Progenitor cell of endocrine pancreas (in vitro differentiated cells): ENCODE results near the gene TFB1M. TPM values are rescaled to one million over a fixed set of nuclear protein-coding genes. Genes with fewer than 3 reads are reported as not detected.

Experiments
- DNase-seq: peaks from one replicate; pipeline ENCODE4 v3.0.0; 2021; ENCODE audit warnings: low spot score; ENCODE audit not compliant: unreplicated experiment
- H3K27ac Mint-ChIP-seq: 2 replicates; pipeline ENCODE4 v1.8.0; 2021; ENCODE audit warnings: mild to moderate bottlenecking, moderate library complexity, mixed read lengths
- H3K27me3 Mint-ChIP-seq: 2 replicates; pipeline ENCODE4 v1.8.0; 2021; ENCODE audit warnings: mixed read lengths
- H3K36me3 Mint-ChIP-seq: 2 replicates; pipeline ENCODE4 v1.8.0; 2022; ENCODE audit warnings: mixed read lengths; ENCODE audit not compliant: insufficient read depth
- H3K4me1 Mint-ChIP-seq: 2 replicates; pipeline ENCODE4 v1.8.0; 2021; ENCODE audit warnings: low read depth, mixed read lengths
- H3K4me3 Mint-ChIP-seq: 2 replicates; pipeline ENCODE4 v1.8.0; 2021; ENCODE audit warnings: low read depth, mild to moderate bottlenecking, moderate library complexity, mixed read lengths
- H3K9me3 Mint-ChIP-seq: 2 replicates; pipeline ENCODE4 v1.8.0; 2021; ENCODE audit warnings: low read depth, mixed read lengths
- CTCF ChIP-seq: fragments of 200-600 bp; sonication (generic); IDR thresholded peaks from one replicate; pipeline ENCODE4 v1.5.0; 2021; ENCODE audit warnings: antibody characterized with exemption, mild to moderate bottlenecking; ENCODE audit not compliant: unreplicated experiment
- total RNA-seq: library from RNA; stranded (reverse); gene quantifications from 2 replicates; pipeline ENCODE4 v1.2.1, GENCODE V29; 2021

Gene TFB1M
- total RNA-seq, 1 donor from 2014 or later, result 33.2 TPM

GRCh38 chr6:155267411-155267810, 46.9 kb downstream of the TFB1M start:
- no peak for TF ChIP-seq CTCF
- Mint-ChIP-seq H3K4me3 (no peak overlapping the region), H3K36me3 (peaks cover 20% of the 10 kb centered on the region), H3K27ac (peak overlapping the region; percentile 62), H3K9me3 (peaks cover 4% of the 10 kb centered on the region), H3K27me3 (no peaks in the 10 kb centered on the region), H3K4me1 (peaks cover 20% of the 10 kb centered on the region)
- DNase-seq, result no peak

GRCh38 chr6:155265843-155266535, 48.3 kb downstream of the TFB1M start:
- Mint-ChIP-seq H3K4me1 (peaks cover 13% of the 10 kb centered on the region), H3K36me3 (peaks cover 25% of the 10 kb centered on the region), H3K4me3 (no peak overlapping the region), H3K9me3 (peaks cover 4% of the 10 kb centered on the region), H3K27ac (no peak overlapping the region), H3K27me3 (no peaks in the 10 kb centered on the region)
- DNase-seq, result no peak
- TF ChIP-seq CTCF, result no peak

GRCh38 chr6:155264693-155265320, 49.5 kb downstream of the TFB1M start:
- Mint-ChIP-seq H3K4me1 (peaks cover 6% of the 10 kb centered on the region), H3K9me3 (peaks cover 4% of the 10 kb centered on the region), H3K27me3 (no peaks in the 10 kb centered on the region), H3K27ac (no peak overlapping the region), H3K36me3 (peaks cover 29% of the 10 kb centered on the region), H3K4me3 (no peak overlapping the region)
- DNase-seq, result no peak
- TF ChIP-seq CTCF, result no peak

GRCh38 chr6:155263373-155264063, 50.8 kb downstream of the TFB1M start, which contains the start of gene CLDN20:
CLDN20 (plus strand) TSS chr6:155264013; CDS start chr6:155275720, 11,707 bp downstream.
- Mint-ChIP-seq H3K27me3 (no peaks in the 10 kb centered on the region), H3K27ac (no peak within 1 kb of the TSS), H3K4me1 (peaks cover 5% of the 10 kb centered on the region), H3K4me3 (no peak within 1 kb of the TSS), H3K9me3 (peaks cover 4% of the 10 kb centered on the region), H3K36me3 (peaks cover 29% of the 10 kb centered on the region)
- no peak for DNase-seq
- no peak for TF ChIP-seq CTCF

GRCh38 chr6:155262655-155263054, 51.6 kb downstream of the TFB1M start:
- no peak overlapping the region for H3K4me3 Mint-ChIP-seq
- no peaks in the 10 kb centered on the region for H3K4me1 Mint-ChIP-seq
- no peaks in the 10 kb centered on the region for H3K9me3 Mint-ChIP-seq
- peaks cover 28% of the 10 kb centered on the region for H3K36me3 Mint-ChIP-seq
- no peaks in the 10 kb centered on the region for H3K27me3 Mint-ChIP-seq
- no peak for TF ChIP-seq CTCF
- no peak for DNase-seq
- no peak overlapping the region for H3K27ac Mint-ChIP-seq
